Inflammatory macrophage treated with lipopolysaccharide for 4 hours (primary cell): ENCODE results near the gene TMEM115.

Experiments used
- DNase-seq: peaks from one replicate; pipeline ENCODE4 v3.0.0-alpha.2; 2020

Gene TMEM115

GRCh38 chr3:50375258-50375931 is 16.1 kb upstream of the TMEM115 start:
- DNase-seq: no peak

GRCh38 chr3:50374363-50375257 is 15.3 kb upstream of the TMEM115 start:
- DNase-seq: no peak

GRCh38 chr3:50373146-50374051 is 14.1 kb upstream of the TMEM115 start:
- DNase-seq: no peak

GRCh38 chr3:50372349-50372748 is 13.0 kb upstream of the TMEM115 start:
- DNase-seq: no peak

GRCh38 chr3:50371133-50371685 is 11.9 kb upstream of the TMEM115 start:
- DNase-seq: no peak

GRCh38 chr3:50370594-50370993 is 11.3 kb upstream of the TMEM115 start:
- no peak for DNase-seq

- no peak for DNase-seq
Measured at GRCh38 chr3:50369012-50369670, 9.8 kb upstream of the TMEM115 start.

- DNase-seq: no peak
Measured at GRCh38 chr3:50365842-50366220, 6.5 kb upstream of the TMEM115 start.

- peak; percentile 65 for DNase-seq
Measured at GRCh38 chr3:50365080-50365841, 5.9 kb upstream of the TMEM115 start.

- no peak for DNase-seq
Measured at GRCh38 chr3:50364573-50365079, 5.3 kb upstream of the TMEM115 start.

- DNase-seq: no peak
Measured at GRCh38 chr3:50359760-50360110, 414 bp upstream of the TMEM115 start.

GRCh38 chr3:50358355-50358910 is 888 bp downstream of the TMEM115 start:
- DNase-seq: no peak

- DNase-seq: peak; percentile 60
Measured at GRCh38 chr3:50357481-50357880, 1.8 kb downstream of the TMEM115 start.

- peak; percentile 71 for DNase-seq
Measured at GRCh38 chr3:50356553-50356952, 2.8 kb downstream of the TMEM115 start.

GRCh38 chr3:50355829-50356552 is 3.3 kb downstream of the TMEM115 start:
- no peak for DNase-seq

- no peak for DNase-seq
Measured at GRCh38 chr3:50354850-50355249, 4.5 kb downstream of the TMEM115 start.

- no peak for DNase-seq
Measured at GRCh38 chr3:50354186-50354764, 5.0 kb downstream of the TMEM115 start.

GRCh38 chr3:50353245-50354004 is 5.9 kb downstream of the TMEM115 start:
- DNase-seq: no peak

GRCh38 chr3:50352781-50353180 is 6.5 kb downstream of the TMEM115 start:
- DNase-seq: peak; percentile 96
